Astrocyte (in vitro differentiated cells and primary cell): ENCODE data around the gene ENPP7. TPM values are rescaled to one million over a fixed set of nuclear protein-coding genes. Genes with fewer than 3 reads are reported as not detected.

Experiments used
- DNase-seq: peaks from one replicate; pipeline ENCODE4 v3.0.0-alpha.2; 2010; ENCODE audit warnings: low read depth
- FAIRE-seq: peaks from 2 replicates; lab custom pipeline; 2011; peaks lifted over from hg19 to GRCh38; lab: Jason Lieb, UNC
- H2AFZ ChIP-seq: 2 replicates; pipeline ENCODE4 v1.6.0; 2012; ENCODE audit warnings: low read depth, low read length, inconsistent platforms
- H3K27ac ChIP-seq: 2 replicates; pipeline ENCODE4 v1.5.1; 2011; ENCODE audit warnings: low read depth, low read length, inconsistent platforms
- H3K27me3 ChIP-seq: 2 replicates; pipeline ENCODE4 v1.6.0; 2011; ENCODE audit warnings: low read length, inconsistent platforms; ENCODE audit not compliant: insufficient read depth
- H3K36me3 ChIP-seq: 2 replicates; pipeline ENCODE4 v1.5.1; 2011; ENCODE audit warnings: low read length, inconsistent platforms; ENCODE audit not compliant: insufficient read depth
- H3K4me1 ChIP-seq: 2 replicates; pipeline ENCODE4 v1.5.1; 2011; ENCODE audit warnings: low read length, inconsistent platforms; ENCODE audit not compliant: insufficient read depth
- H3K4me2 ChIP-seq: 2 replicates; pipeline ENCODE4 v1.6.0; 2012; ENCODE audit warnings: low read length, inconsistent platforms
- H3K4me3 ChIP-seq: 2 replicates; pipeline ENCODE4 v1.5.1; 2011; ENCODE audit warnings: low read depth, mild to moderate bottlenecking, low read length, inconsistent platforms; ENCODE audit not compliant: insufficient read depth
- H3K79me2 ChIP-seq: 2 replicates; pipeline ENCODE4 v1.6.0; 2012; ENCODE audit warnings: mild to moderate bottlenecking, low read length, inconsistent platforms; ENCODE audit not compliant: insufficient read depth
- H3K9ac ChIP-seq: 2 replicates; pipeline ENCODE4 v1.6.0; 2012; ENCODE audit warnings: mild to moderate bottlenecking, low read length, inconsistent platforms
- H3K9me3 ChIP-seq: 2 replicates; pipeline ENCODE4 v1.5.1; 2012; ENCODE audit warnings: low read depth, mild to moderate bottlenecking, low read length, inconsistent platforms; ENCODE audit not compliant: insufficient read depth
- H4K20me1 ChIP-seq: 2 replicates; pipeline ENCODE4 v1.6.0; 2012; ENCODE audit warnings: low read length, inconsistent platforms; ENCODE audit not compliant: insufficient read depth
- H3K27ac Mint-ChIP-seq: one replicate; pipeline ENCODE4 v1.8.0; 2021; ENCODE audit warnings: mild to moderate bottlenecking, mixed read lengths; ENCODE audit not compliant: unreplicated experiment
- H3K27me3 Mint-ChIP-seq: one replicate; pipeline ENCODE4 v1.8.0; 2021; ENCODE audit warnings: low read depth, mixed read lengths; ENCODE audit not compliant: unreplicated experiment
- H3K36me3 Mint-ChIP-seq: one replicate; pipeline ENCODE4 v1.8.0; 2021; ENCODE audit warnings: low read depth, mixed read lengths; ENCODE audit not compliant: unreplicated experiment
- H3K4me1 Mint-ChIP-seq: one replicate; pipeline ENCODE4 v1.8.0; 2021; ENCODE audit warnings: low read depth, mixed read lengths; ENCODE audit not compliant: unreplicated experiment
- H3K4me3 Mint-ChIP-seq: one replicate; pipeline ENCODE4 v1.8.0; 2021; ENCODE audit warnings: mild to moderate bottlenecking, moderate library complexity, mixed read lengths; ENCODE audit not compliant: unreplicated experiment
- H3K9me3 Mint-ChIP-seq: one replicate; pipeline ENCODE4 v1.8.0; 2021; ENCODE audit warnings: mild to moderate bottlenecking, mixed read lengths; ENCODE audit not compliant: unreplicated experiment
- CTCF ChIP-seq: IDR thresholded peaks from 2 replicates; pipeline ENCODE4 v1.5.1; 2011; ENCODE audit warnings: low read depth, mild to moderate bottlenecking, inconsistent platforms, low read length, moderate library complexity; ENCODE audit not compliant: insufficient read depth
- EZH2 ChIP-seq: IDR thresholded peaks from 2 replicates; pipeline ENCODE4 v1.6.1; 2012; ENCODE audit warnings: mild to moderate bottlenecking, low read length, inconsistent platforms; ENCODE audit not compliant: insufficient read depth
- total RNA-seq: library from RNA; stranded (reverse); gene quantifications from 2 replicates; pipeline ENCODE4 v1.2.1, GENCODE V29; 2021

Gene ENPP7
- total RNA-seq, 1 donor from 2014 or later: not detected

- Histone ChIP-seq H3K4me3 (no peak overlapping the region), H4K20me1 (no peaks in the 10 kb centered on the region), H3K27ac (no peak overlapping the region), H3K4me2 (no peak overlapping the region), H3K9me3 (no peaks in the 10 kb centered on the region), H3K9ac (no peak overlapping the region), H3K36me3 (no peaks in the 10 kb centered on the region), H3K79me2 (no peaks in the 10 kb centered on the region), H2AFZ (no peak overlapping the region), H3K4me1 (peaks cover 5% of the 10 kb centered on the region), H3K27me3 (peaks cover 47% of the 10 kb centered on the region)
- no peak for TF ChIP-seq EZH2
- TF ChIP-seq CTCF: no peak
- Mint-ChIP-seq H3K4me1 (peaks cover 9% of the 10 kb centered on the region), H3K27me3 (peaks cover 48% of the 10 kb centered on the region), H3K9me3 (no peaks in the 10 kb centered on the region), H3K27ac (no peak overlapping the region), H3K36me3 (no peaks in the 10 kb centered on the region), H3K4me3 (no peak overlapping the region)
- FAIRE-seq (no peak), DNase-seq (no peak)
Observed at GRCh38 chr17:79745641-79746105, 14.9 kb downstream of the ENPP7 start.

GRCh38 chr17:79746889-79747507 lies 16.3 kb downstream of the ENPP7 start:
- Histone ChIP-seq H3K9ac (no peak overlapping the region), H3K4me2 (no peak overlapping the region), H3K4me3 (no peak overlapping the region), H3K9me3 (no peaks in the 10 kb centered on the region), H2AFZ (no peak overlapping the region), H3K36me3 (no peaks in the 10 kb centered on the region), H3K27me3 (peaks cover 43% of the 10 kb centered on the region), H4K20me1 (no peaks in the 10 kb centered on the region), H3K79me2 (no peaks in the 10 kb centered on the region), H3K4me1 (peaks cover 5% of the 10 kb centered on the region), H3K27ac (no peak overlapping the region)
- Mint-ChIP-seq H3K27me3 (peaks cover 55% of the 10 kb centered on the region), H3K4me1 (peaks cover 9% of the 10 kb centered on the region), H3K36me3 (no peaks in the 10 kb centered on the region), H3K4me3 (no peak overlapping the region), H3K27ac (no peak overlapping the region), H3K9me3 (no peaks in the 10 kb centered on the region)
- no peak for TF ChIP-seq CTCF
- TF ChIP-seq EZH2: no peak
- FAIRE-seq (no peak), DNase-seq (no peak)
